Fibroblast of pulmonary artery (primary cell): Measurements from ENCODE around the gene USP14.
A peak's percentile ranks its signal among the peaks of the same experiment; 100 is the strongest.

Source experiments
- DNase-seq: peaks from one replicate; pipeline ENCODE4 v3.0.0-alpha.2; 2010; ENCODE audit warnings: low read depth
- H3K4me3 ChIP-seq: replicated peaks from 2 replicates; pipeline ENCODE4 v1.5.1; 2011; ENCODE audit warnings: low read depth, mild to moderate bottlenecking, control low read depth, low read length, moderate library complexity
- TF ChIP-seq, protein P1 (sequence below): IDR thresholded peaks from 2 replicates; pipeline ENCODE4 v1.5.1; 2011; ENCODE audit warnings: mild to moderate bottlenecking, control low read depth, low read length, inconsistent platforms; ENCODE audit errors: missing control alignments

The USP14 gene

GRCh38 chr18:181711-182110, 23.4 kb downstream of the USP14 start:
- H3K4me3 ChIP-seq, result no peak overlapping the region
- no peak for DNase-seq
- TF ChIP-seq, protein P1, sequence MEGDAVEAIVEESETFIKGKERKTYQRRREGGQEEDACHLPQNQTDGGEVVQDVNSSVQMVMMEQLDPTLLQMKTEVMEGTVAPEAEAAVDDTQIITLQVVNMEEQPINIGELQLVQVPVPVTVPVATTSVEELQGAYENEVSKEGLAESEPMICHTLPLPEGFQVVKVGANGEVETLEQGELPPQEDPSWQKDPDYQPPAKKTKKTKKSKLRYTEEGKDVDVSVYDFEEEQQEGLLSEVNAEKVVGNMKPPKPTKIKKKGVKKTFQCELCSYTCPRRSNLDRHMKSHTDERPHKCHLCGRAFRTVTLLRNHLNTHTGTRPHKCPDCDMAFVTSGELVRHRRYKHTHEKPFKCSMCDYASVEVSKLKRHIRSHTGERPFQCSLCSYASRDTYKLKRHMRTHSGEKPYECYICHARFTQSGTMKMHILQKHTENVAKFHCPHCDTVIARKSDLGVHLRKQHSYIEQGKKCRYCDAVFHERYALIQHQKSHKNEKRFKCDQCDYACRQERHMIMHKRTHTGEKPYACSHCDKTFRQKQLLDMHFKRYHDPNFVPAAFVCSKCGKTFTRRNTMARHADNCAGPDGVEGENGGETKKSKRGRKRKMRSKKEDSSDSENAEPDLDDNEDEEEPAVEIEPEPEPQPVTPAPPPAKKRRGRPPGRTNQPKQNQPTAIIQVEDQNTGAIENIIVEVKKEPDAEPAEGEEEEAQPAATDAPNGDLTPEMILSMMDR, result no peak

DNA sequence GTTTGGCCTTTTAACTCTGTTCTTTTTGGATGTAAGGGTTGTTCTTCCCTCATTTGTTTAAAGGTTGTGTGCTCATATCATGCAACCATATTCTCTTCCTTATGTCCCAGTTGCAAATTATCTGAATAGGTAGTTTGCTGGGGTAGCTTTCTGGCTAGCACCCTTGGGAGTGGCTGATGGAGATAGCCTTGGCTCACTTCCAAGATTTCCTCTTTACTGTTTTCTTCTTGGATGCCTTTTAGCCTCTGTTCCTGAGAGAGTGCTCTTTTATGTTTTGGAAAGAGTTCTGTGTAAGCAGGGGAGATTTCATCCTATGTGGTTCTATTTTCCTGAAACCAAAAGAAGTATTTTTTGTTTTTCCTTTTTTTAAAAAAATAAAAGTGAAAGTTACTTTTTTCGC, 25.4 kb downstream of the USP14 start:
- peak; percentile 49 for DNase-seq
- TF ChIP-seq, protein P1, result no peak
- H3K4me3 ChIP-seq, result no peak overlapping the region

GRCh38 chr18:189254-189653, 30.9 kb downstream of the USP14 start:
- no peak overlapping the region for H3K4me3 ChIP-seq
- TF ChIP-seq, protein P1, result no peak
- DNase-seq, result no peak

DNA sequence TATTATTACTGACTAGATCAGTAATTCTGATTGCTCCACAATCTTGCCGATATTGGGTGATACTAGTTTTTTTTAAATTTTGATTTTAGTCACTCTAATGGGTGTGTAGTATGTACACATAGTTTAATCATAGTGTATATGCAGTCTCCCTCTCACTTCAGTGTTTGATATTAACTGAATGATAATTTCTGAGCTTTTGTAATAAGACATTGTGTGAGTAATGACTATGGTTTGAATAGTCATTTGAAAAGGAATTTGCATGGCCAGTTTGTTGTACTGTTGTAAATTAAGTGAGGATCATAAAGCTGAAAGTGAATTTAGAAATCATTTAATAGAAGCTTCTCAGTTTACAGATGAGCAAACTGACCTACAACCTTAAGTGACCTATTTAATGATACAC, 33.4 kb downstream of the USP14 start:
- DNase-seq, result no peak
- no peak overlapping the region for H3K4me3 ChIP-seq
- TF ChIP-seq, protein P1, result no peak

- H3K4me3 ChIP-seq, result no peak overlapping the region
- TF ChIP-seq, protein P1, result no peak
- DNase-seq, result no peak
Measured at GRCh38 chr18:192801-193200, 34.4 kb downstream of the USP14 start.

DNA sequence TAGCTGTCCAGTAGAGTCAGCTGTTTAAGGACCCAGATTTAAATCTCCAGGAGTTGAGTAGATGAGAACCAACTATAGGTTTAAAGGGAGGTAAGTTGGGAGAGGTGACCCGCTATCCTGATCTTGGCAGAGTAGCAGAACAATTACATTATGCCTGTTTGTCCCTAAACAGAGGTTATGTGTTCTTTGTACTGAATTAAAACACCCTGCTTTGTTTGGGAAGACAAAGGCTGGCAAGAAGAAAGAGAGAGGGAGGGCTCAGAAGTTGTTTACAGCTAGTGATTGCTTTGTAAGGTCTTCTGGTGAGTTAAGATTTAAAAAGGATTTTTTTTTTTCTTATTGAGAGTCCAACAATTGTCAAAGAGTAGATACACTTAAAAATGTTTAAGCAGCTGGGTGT, 37.3 kb downstream of the USP14 start:
- TF ChIP-seq, protein P1, result no peak
- DNase-seq, result no peak
- no peak overlapping the region for H3K4me3 ChIP-seq

GRCh38 chr18:199214-199613, 40.9 kb downstream of the USP14 start:
- TF ChIP-seq, protein P1, result no peak
- no peak for DNase-seq
- H3K4me3 ChIP-seq, result no peak overlapping the region
